ENCODE results near the gene SLC6A16. TPM values are rescaled to one million over a fixed set of nuclear protein-coding genes. Genes with fewer than 3 reads are reported as not detected.

SLC6A16 gene
- total RNA-seq, 1 experiment from 2014 or later, result 0.84 TPM

DNA sequence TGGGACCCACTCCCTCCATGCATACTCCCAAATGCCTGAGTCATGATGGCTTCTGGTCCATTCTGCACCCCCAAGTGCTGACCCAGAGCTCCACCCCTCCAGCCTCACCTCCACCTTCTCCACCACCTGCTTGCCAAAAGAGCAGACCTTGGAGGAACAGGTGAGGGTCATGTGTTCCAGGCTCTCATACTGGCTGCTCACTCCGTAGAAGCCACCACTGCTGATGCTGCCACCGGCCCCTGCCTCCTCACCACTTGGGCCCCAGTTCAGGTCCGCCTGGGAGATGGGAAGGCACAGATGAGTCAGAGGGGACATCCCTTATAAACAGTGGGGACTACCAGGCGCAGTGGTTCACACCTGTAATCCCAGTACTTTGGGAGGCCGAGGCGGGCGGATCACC, 18.1 kb upstream of the SLC6A16 start:
- Histone ChIP-seq H3K36me3 (ENCODE audit: control insufficient read depth, insufficient read depth, low read length) (no peaks in the 10 kb centered on the region), H3K9me3 (no peaks in the 10 kb centered on the region), H3K4me3 (ENCODE audit: low read depth, low read length) (no peak overlapping the region), H3K27me3 (replicated peaks; ENCODE audit: control insufficient read depth, insufficient read depth, low read length) (no peaks in the 10 kb centered on the region), H3K4me1 (peaks cover 10% of the 10 kb centered on the region)
- TF ChIP-seq, protein P1, sequence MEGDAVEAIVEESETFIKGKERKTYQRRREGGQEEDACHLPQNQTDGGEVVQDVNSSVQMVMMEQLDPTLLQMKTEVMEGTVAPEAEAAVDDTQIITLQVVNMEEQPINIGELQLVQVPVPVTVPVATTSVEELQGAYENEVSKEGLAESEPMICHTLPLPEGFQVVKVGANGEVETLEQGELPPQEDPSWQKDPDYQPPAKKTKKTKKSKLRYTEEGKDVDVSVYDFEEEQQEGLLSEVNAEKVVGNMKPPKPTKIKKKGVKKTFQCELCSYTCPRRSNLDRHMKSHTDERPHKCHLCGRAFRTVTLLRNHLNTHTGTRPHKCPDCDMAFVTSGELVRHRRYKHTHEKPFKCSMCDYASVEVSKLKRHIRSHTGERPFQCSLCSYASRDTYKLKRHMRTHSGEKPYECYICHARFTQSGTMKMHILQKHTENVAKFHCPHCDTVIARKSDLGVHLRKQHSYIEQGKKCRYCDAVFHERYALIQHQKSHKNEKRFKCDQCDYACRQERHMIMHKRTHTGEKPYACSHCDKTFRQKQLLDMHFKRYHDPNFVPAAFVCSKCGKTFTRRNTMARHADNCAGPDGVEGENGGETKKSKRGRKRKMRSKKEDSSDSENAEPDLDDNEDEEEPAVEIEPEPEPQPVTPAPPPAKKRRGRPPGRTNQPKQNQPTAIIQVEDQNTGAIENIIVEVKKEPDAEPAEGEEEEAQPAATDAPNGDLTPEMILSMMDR (IDR thresholded peaks at IDR 0.05; ENCODE audit: insufficient read depth in 1 of 2, low read depth in 1 of 2, low read length in 1 of 2, severe bottlenecking in 1 of 2, unreplicated experiment in 1 of 2), result no peak
- peak in 1 of 2 experiments; percentile 32 for DNase-seq
- H3K27ac Mint-ChIP-seq (ENCODE audit: unreplicated experiment), result peak overlapping the region; percentile 5
- BruUV-seq (replicated peaks), result no TSS peak
- peaks cover 17% of the 10 kb centered on the region for H3K36me3 Mint-ChIP-seq (ENCODE audit: insufficient read depth, unreplicated experiment)
- intact Hi-C loops (cut with micrococcal nuclease; ENCODE audit: unreplicated experiment), result no loop called here
- peaks cover 16% of the 10 kb centered on the region for H3K4me1 Mint-ChIP-seq (ENCODE audit: low read depth, unreplicated experiment)
- CTCF ChIA-PET, result no interaction called here
- POLR2A ChIA-PET, result no interaction called here
- H3K27me3 Mint-ChIP-seq (ENCODE audit: insufficient read depth, unreplicated experiment), result no peaks in the 10 kb centered on the region
- H3K4me3 Mint-ChIP-seq (ENCODE audit: unreplicated experiment), result no peak overlapping the region
- H3K9me3 Mint-ChIP-seq (ENCODE audit: unreplicated experiment), result no peaks in the 10 kb centered on the region

DNA sequence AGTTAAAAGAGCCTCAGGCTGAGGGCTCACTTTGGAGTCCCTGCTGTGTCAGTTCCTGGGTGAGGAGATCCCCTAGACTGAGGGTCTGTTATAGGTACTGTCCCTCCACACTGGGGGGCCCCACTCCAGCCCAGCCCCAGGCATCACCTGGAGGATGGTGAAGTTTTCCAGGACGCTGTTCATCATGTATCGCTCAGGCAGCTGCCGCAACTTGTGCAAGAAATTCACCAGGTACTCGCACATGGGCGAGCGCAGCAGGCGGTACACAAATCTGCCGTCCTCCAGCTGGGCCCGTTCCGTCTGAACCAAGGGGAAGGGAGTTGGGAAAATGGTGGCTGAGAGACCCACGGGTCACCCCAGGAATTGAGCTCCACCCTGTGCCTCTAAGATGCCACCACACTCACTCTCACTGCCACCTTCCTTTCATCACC, 17.3 kb upstream of the SLC6A16 start:
- Mint-ChIP-seq H3K9me3 (ENCODE audit: unreplicated experiment) (no peaks in the 10 kb centered on the region), H3K27ac (ENCODE audit: unreplicated experiment) (peak overlapping the region; percentile 5), H3K4me1 (ENCODE audit: low read depth, unreplicated experiment) (peaks cover 16% of the 10 kb centered on the region), H3K27me3 (ENCODE audit: insufficient read depth, unreplicated experiment) (no peaks in the 10 kb centered on the region), H3K4me3 (ENCODE audit: unreplicated experiment) (no peak overlapping the region), H3K36me3 (ENCODE audit: insufficient read depth, unreplicated experiment) (peaks cover 10% of the 10 kb centered on the region)
- POLR2A ChIA-PET, result interaction anchor here (0.6 kb wide), 1 partner anchor 171 kb away, joined by 3 read pairs; no protein-coding TSS in a partner anchor
- TF ChIP-seq, protein P1 (IDR thresholded peaks at IDR 0.05; ENCODE audit: insufficient read depth in 1 of 2, low read depth in 1 of 2, low read length in 1 of 2, severe bottlenecking in 1 of 2, unreplicated experiment in 1 of 2), result no peak
- no TSS peak for BruUV-seq (replicated peaks)
- Histone ChIP-seq H3K27me3 (replicated peaks; ENCODE audit: control insufficient read depth, insufficient read depth, low read length) (no peaks in the 10 kb centered on the region), H3K36me3 (ENCODE audit: control insufficient read depth, insufficient read depth, low read length) (no peaks in the 10 kb centered on the region), H3K4me1 (peaks cover 10% of the 10 kb centered on the region), H3K9me3 (no peaks in the 10 kb centered on the region), H3K4me3 (ENCODE audit: low read depth, low read length) (no peak overlapping the region)
- CTCF ChIA-PET, result no interaction called here
- peak in 1 of 2 experiments; percentile 19 for DNase-seq
- intact Hi-C loops (cut with micrococcal nuclease; ENCODE audit: unreplicated experiment), result no loop called here

DNA sequence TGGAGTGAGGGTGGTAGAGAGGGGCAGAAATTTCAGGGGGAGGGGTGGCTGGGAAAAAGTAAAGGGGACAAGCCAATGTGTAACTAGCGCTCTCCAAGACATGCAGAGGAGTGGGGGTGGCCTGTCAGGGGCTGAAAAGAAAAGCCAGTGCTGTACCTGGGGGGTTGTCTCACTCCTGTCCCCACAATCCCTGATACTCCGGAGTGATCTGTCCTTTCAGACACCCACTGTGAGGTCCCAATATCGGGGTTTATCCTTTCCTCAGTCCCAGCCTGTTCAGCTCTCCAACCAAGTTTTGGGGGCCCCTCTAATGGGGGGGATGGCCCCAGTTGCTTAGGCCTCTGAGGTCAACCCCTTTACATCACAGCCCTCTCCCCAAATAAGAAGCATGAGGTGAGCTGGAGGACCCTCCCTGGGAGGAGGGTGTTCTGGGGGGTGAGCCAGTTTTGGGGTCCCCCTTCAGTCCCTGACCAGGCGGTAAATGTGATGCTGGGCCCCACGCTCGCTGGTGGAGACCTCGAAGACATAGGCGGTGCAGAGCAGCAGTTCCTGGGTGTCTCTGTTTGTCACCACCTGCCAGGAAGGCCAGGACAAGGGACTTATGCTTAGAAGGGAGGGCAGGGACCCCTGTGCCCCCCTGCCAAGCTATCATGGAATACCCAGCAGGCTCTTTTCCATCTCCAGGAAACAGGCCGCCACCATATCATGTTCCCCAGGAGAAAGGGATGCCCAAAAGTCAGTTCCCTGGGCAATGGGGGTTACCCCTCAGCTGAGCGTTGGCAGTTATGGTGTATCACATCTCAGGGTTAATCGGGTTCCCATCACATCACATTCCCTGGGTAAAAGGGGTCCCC, 16.1 kb upstream of the SLC6A16 start:
- Mint-ChIP-seq H3K4me3 (ENCODE audit: unreplicated experiment) (peak overlapping the region; percentile 77), H3K4me1 (ENCODE audit: low read depth, unreplicated experiment) (peaks cover 16% of the 10 kb centered on the region), H3K9me3 (ENCODE audit: unreplicated experiment) (no peaks in the 10 kb centered on the region), H3K27ac (ENCODE audit: unreplicated experiment) (no peak overlapping the region), H3K27me3 (ENCODE audit: insufficient read depth, unreplicated experiment) (no peaks in the 10 kb centered on the region), H3K36me3 (ENCODE audit: insufficient read depth, unreplicated experiment) (peaks cover 9% of the 10 kb centered on the region)
- Histone ChIP-seq H3K4me1 (peaks cover 10% of the 10 kb centered on the region), H3K27me3 (replicated peaks; ENCODE audit: control insufficient read depth, insufficient read depth, low read length) (no peaks in the 10 kb centered on the region), H3K9me3 (no peaks in the 10 kb centered on the region), H3K36me3 (ENCODE audit: control insufficient read depth, insufficient read depth, low read length) (no peaks in the 10 kb centered on the region), H3K4me3 (ENCODE audit: low read depth, low read length) (no peak overlapping the region)
- BruUV-seq (replicated peaks), result no TSS peak
- ChIA-PET POLR2A (interaction anchor here (0.7 kb wide), 1 partner anchor 709 kb away, joined by 6 read pairs; no protein-coding TSS in a partner anchor), CTCF (no interaction called here)
- peak in 1 of 2 experiments; percentile 29 for DNase-seq
- TF ChIP-seq, protein P1 (IDR thresholded peaks at IDR 0.05; ENCODE audit: insufficient read depth in 1 of 2, low read depth in 1 of 2, low read length in 1 of 2, severe bottlenecking in 1 of 2, unreplicated experiment in 1 of 2), result no peak
- intact Hi-C loops (cut with micrococcal nuclease; ENCODE audit: unreplicated experiment), result no loop called here
